ENCODE results near the gene ORM1.

The ORM1 gene

DNA sequence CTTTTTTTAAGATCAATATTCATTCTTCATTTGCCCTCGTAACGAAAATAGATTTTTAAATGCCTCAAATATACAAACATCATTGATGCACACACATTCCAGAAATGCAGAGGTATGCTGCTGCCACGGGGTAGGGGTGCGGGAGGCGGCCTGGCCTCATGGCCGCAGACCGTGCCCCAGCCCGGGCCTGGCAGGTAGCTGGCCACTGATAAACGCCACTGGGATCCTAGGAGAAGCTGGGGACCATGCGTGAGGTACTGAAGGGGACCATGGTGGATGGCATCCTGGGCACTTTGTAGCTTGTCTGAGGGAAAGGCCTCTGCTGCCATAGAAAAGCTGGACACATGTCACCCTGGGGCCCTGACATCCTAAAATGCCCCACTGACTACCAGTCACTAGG lies 13.3 kb downstream of the ORM1 start:
- Histone ChIP-seq H3K9me3 (replicated peaks; ENCODE audit: insufficient read depth, low read length) (no peaks in the 10 kb centered on the region), H3K9ac (ENCODE audit: low read length) (no peak overlapping the region), H2AFZ (ENCODE audit: low read length) (no peak overlapping the region), H3K4me2 (ENCODE audit: low read depth, low read length) (no peak overlapping the region), H3K27me3 (replicated peaks; ENCODE audit: insufficient read depth, low read length) (no peaks in the 10 kb centered on the region), H3K4me1 (ENCODE audit: low read length) (no peaks in the 10 kb centered on the region), H3K4me3 (ENCODE audit: low read length) (no peak overlapping the region), H3F3A (ENCODE audit: insufficient read depth, low read length) (no peaks in the 10 kb centered on the region; the same call in 1 of the 2 replicates), H3K9me2 (replicated peaks; ENCODE audit: insufficient read depth, low read length) (no peaks in the 10 kb centered on the region), H4K20me1 (ENCODE audit: insufficient read depth, low read length) (no peaks in the 10 kb centered on the region), H3K36me3 (replicated peaks; ENCODE audit: insufficient read depth, low read length) (peaks cover 26% of the 10 kb centered on the region), H3K79me2 (ENCODE audit: low read length) (no peaks in the 10 kb centered on the region), H3K27ac (ENCODE audit: low read length) (no peak overlapping the region)
- TF ChIP-seq, protein P1, sequence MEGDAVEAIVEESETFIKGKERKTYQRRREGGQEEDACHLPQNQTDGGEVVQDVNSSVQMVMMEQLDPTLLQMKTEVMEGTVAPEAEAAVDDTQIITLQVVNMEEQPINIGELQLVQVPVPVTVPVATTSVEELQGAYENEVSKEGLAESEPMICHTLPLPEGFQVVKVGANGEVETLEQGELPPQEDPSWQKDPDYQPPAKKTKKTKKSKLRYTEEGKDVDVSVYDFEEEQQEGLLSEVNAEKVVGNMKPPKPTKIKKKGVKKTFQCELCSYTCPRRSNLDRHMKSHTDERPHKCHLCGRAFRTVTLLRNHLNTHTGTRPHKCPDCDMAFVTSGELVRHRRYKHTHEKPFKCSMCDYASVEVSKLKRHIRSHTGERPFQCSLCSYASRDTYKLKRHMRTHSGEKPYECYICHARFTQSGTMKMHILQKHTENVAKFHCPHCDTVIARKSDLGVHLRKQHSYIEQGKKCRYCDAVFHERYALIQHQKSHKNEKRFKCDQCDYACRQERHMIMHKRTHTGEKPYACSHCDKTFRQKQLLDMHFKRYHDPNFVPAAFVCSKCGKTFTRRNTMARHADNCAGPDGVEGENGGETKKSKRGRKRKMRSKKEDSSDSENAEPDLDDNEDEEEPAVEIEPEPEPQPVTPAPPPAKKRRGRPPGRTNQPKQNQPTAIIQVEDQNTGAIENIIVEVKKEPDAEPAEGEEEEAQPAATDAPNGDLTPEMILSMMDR (IDR thresholded peaks at IDR 0.05; ENCODE audit: low read length), result no peak
- TF ChIP-seq EZH2 (optimal IDR thresholded peaks at IDR 0.05; ENCODE audit: low read depth, low read length) (no peak), EZH2phosphoT487 (IDR thresholded peaks at IDR 0.05; ENCODE audit: low read length) (no peak)
- DNase-seq, result no peak

DNA sequence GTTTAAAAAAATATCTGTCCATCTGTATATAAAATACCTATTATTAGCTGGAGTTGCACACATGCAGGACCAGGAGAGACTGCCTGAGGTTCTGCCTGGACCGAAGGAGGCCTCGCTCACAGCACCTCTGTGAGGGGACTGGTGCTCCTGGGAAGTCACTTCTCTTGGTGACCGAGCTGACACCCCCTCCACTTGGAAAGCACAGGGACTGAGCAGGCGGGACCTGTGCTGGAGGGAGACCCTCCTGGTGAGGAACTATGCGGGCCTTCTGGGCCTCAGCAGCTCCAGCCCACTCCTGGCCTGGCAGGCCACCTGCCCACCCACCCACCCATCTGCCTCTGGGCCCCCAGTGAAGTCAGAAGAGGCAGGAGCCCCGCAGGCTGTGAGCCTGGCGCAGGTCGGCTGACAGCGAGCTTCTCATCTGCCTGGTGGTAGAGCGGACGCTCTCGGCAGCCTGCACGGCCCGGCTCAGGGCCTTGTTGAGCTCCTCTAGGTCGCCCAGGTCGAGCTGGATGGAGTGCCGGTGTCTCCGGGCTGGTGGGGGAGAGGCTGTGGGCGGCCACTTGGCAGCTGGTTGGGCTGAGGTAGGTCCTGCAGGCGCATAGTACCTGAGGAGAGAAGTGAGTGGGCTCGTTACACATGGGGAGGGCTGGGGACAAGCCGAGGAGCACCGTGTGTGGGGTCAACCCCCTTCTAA lies 13.9 kb downstream of the ORM1 start:
- no peak overlapping the region for H3K4me3 ChIP-seq (ENCODE audit: low read length)
- H3K27me3 ChIP-seq (replicated peaks; ENCODE audit: insufficient read depth, low read length), result no peaks in the 10 kb centered on the region
- no peak for TF ChIP-seq EZH2phosphoT487 (IDR thresholded peaks at IDR 0.05; ENCODE audit: low read length)
- TF ChIP-seq, protein P1 (IDR thresholded peaks at IDR 0.05; ENCODE audit: low read length), result no peak
- no peak for TF ChIP-seq EZH2 (optimal IDR thresholded peaks at IDR 0.05; ENCODE audit: low read depth, low read length)
- H2AFZ ChIP-seq (ENCODE audit: low read length), result no peak overlapping the region
- no peaks in the 10 kb centered on the region for H3K9me3 ChIP-seq (replicated peaks; ENCODE audit: insufficient read depth, low read length)
- H4K20me1 ChIP-seq (ENCODE audit: insufficient read depth, low read length), result no peaks in the 10 kb centered on the region
- no peak overlapping the region for H3K4me2 ChIP-seq (ENCODE audit: low read depth, low read length)
- no peak for DNase-seq
- no peaks in the 10 kb centered on the region for H3K9me2 ChIP-seq (replicated peaks; ENCODE audit: insufficient read depth, low read length)
- no peaks in the 10 kb centered on the region for H3K4me1 ChIP-seq (ENCODE audit: low read length)
- H3K79me2 ChIP-seq (ENCODE audit: low read length), result no peaks in the 10 kb centered on the region
- peaks cover 27% of the 10 kb centered on the region for H3K36me3 ChIP-seq (replicated peaks; ENCODE audit: insufficient read depth, low read length)
- H3F3A ChIP-seq (ENCODE audit: insufficient read depth, low read length), result no peaks in the 10 kb centered on the region; the same call in 1 of the 2 replicates
- no peak overlapping the region for H3K27ac ChIP-seq (ENCODE audit: low read length)
- no peak overlapping the region for H3K9ac ChIP-seq (ENCODE audit: low read length)

DNA sequence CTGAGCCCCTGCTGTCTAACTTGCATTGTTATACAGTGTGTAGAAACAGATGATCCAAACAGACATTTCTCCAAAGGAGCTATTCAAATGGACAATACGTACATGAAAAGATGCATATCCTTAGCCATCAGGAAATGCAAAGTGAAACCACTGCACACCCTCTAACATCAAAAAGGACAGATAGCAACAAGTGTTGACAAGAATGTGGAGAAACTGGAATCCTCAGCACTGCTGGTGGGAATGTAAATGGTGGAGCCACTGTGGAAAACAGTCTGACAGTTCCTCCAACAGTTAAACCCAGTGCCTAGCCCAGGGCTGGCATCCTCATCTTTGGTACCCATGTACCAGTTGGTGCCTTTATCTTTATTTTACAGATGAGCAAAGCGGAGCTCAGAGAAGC lies 15.3 kb downstream of the ORM1 start:
- H3K36me3 ChIP-seq (replicated peaks; ENCODE audit: insufficient read depth, low read length), result peaks cover 27% of the 10 kb centered on the region
- no peaks in the 10 kb centered on the region for H3K4me1 ChIP-seq (ENCODE audit: low read length)
- no peaks in the 10 kb centered on the region for H3K9me2 ChIP-seq (replicated peaks; ENCODE audit: insufficient read depth, low read length)
- H3K4me3 ChIP-seq (ENCODE audit: low read length), result no peak overlapping the region
- no peaks in the 10 kb centered on the region for H3K79me2 ChIP-seq (ENCODE audit: low read length)
- DNase-seq, result no peak
- no peaks in the 10 kb centered on the region for H3K9me3 ChIP-seq (replicated peaks; ENCODE audit: insufficient read depth, low read length)
- H3K27ac ChIP-seq (ENCODE audit: low read length), result no peak overlapping the region
- no peaks in the 10 kb centered on the region for H3K27me3 ChIP-seq (replicated peaks; ENCODE audit: insufficient read depth, low read length)
- TF ChIP-seq, protein P1 (IDR thresholded peaks at IDR 0.05; ENCODE audit: low read length), result no peak
- no peak for TF ChIP-seq EZH2 (optimal IDR thresholded peaks at IDR 0.05; ENCODE audit: low read depth, low read length)
- TF ChIP-seq EZH2phosphoT487 (IDR thresholded peaks at IDR 0.05; ENCODE audit: low read length), result no peak
- no peak overlapping the region for H3K4me2 ChIP-seq (ENCODE audit: low read depth, low read length)
- H3K9ac ChIP-seq (ENCODE audit: low read length), result no peak overlapping the region
- H2AFZ ChIP-seq (ENCODE audit: low read length), result no peak overlapping the region
- no peaks in the 10 kb centered on the region; the same call in 1 of the 2 replicates for H3F3A ChIP-seq (ENCODE audit: insufficient read depth, low read length)
- no peaks in the 10 kb centered on the region for H4K20me1 ChIP-seq (ENCODE audit: insufficient read depth, low read length)
